ENCODE data around the gene CRB2.

CRB2 gene

GRCh38 chr9:123348317-123348992 lies 7.5 kb upstream of the CRB2 start:
- no peak for DNase-seq (ENCODE audit: low read depth)

GRCh38 chr9:123349033-123349432 lies 7.0 kb upstream of the CRB2 start:
- no peak for DNase-seq (ENCODE audit: low read depth)

GRCh38 chr9:123349691-123350480 lies 6.1 kb upstream of the CRB2 start:
- peak; percentile 29 for DNase-seq (ENCODE audit: low read depth)

GRCh38 chr9:123350590-123351310 lies 5.2 kb upstream of the CRB2 start:
- DNase-seq (ENCODE audit: low read depth): no peak

GRCh38 chr9:123353041-123353440 lies 3.0 kb upstream of the CRB2 start:
- DNase-seq (ENCODE audit: low read depth): no peak

- peak; percentile 53 for DNase-seq (ENCODE audit: low read depth)
Observed at GRCh38 chr9:123353984-123354591, 1.9 kb upstream of the CRB2 start.

- no peak for DNase-seq (ENCODE audit: low read depth)
Observed at GRCh38 chr9:123354806-123355508, 1.0 kb upstream of the CRB2 start.

GRCh38 chr9:123356851-123357742 lies 1.1 kb downstream of the CRB2 start:
- no peak for DNase-seq (ENCODE audit: low read depth)

GRCh38 chr9:123357743-123358059 lies 1.7 kb downstream of the CRB2 start:
- DNase-seq (ENCODE audit: low read depth): no peak

- DNase-seq (ENCODE audit: low read depth): no peak
Observed at GRCh38 chr9:123358181-123358905, 2.3 kb downstream of the CRB2 start.

GRCh38 chr9:123359106-123359505 lies 3.1 kb downstream of the CRB2 start:
- no peak for DNase-seq (ENCODE audit: low read depth)

GRCh38 chr9:123359546-123359945 lies 3.5 kb downstream of the CRB2 start:
- no peak for DNase-seq (ENCODE audit: low read depth)

- no peak for DNase-seq (ENCODE audit: low read depth)
Observed at GRCh38 chr9:123360161-123361085, 4.4 kb downstream of the CRB2 start.

GRCh38 chr9:123361086-123361730 lies 5.2 kb downstream of the CRB2 start:
- DNase-seq (ENCODE audit: low read depth): no peak

GRCh38 chr9:123361731-123362510 lies 5.9 kb downstream of the CRB2 start:
- DNase-seq (ENCODE audit: low read depth): no peak

- DNase-seq (ENCODE audit: low read depth): no peak
Observed at GRCh38 chr9:123362856-123363255, 6.9 kb downstream of the CRB2 start.

- DNase-seq (ENCODE audit: low read depth): no peak
Observed at GRCh38 chr9:123364241-123364824, 8.3 kb downstream of the CRB2 start.
